HUES48 (cell line): Measurements from ENCODE around the gene C1orf159.

ENCODE experiments used
- H3K27ac ChIP-seq: one replicate; pipeline ENCODE4 v1.7.0; 2013; ENCODE audit warnings: low read depth, low read length, inconsistent platforms
- H3K27me3 ChIP-seq: 2 replicates; pipeline ENCODE4 v1.6.1; 2013; ENCODE audit warnings: mild to moderate bottlenecking, low read length; ENCODE audit not compliant: control insufficient read depth, insufficient read depth
- H3K36me3 ChIP-seq: 2 replicates; pipeline ENCODE4 v1.6.1; 2013; ENCODE audit warnings: low read length; ENCODE audit not compliant: control insufficient read depth, insufficient read depth
- H3K4me1 ChIP-seq: 2 replicates; pipeline ENCODE4 v1.6.1; 2013; ENCODE audit warnings: mild to moderate bottlenecking, low read length; ENCODE audit not compliant: control insufficient read depth, insufficient read depth
- H3K4me3 ChIP-seq: 2 replicates; pipeline ENCODE4 v1.5.1; 2013; ENCODE audit warnings: mild to moderate bottlenecking, low read depth, low read length
- H3K9ac ChIP-seq: 2 replicates; pipeline ENCODE4 v1.6.1; 2013; ENCODE audit warnings: mild to moderate bottlenecking, low read depth, low read length, moderate library complexity
- H3K9me3 ChIP-seq: 2 replicates; pipeline ENCODE4 v1.6.1; 2013; ENCODE audit warnings: low read length; ENCODE audit not compliant: control insufficient read depth, insufficient read depth

The C1orf159 gene

DNA sequence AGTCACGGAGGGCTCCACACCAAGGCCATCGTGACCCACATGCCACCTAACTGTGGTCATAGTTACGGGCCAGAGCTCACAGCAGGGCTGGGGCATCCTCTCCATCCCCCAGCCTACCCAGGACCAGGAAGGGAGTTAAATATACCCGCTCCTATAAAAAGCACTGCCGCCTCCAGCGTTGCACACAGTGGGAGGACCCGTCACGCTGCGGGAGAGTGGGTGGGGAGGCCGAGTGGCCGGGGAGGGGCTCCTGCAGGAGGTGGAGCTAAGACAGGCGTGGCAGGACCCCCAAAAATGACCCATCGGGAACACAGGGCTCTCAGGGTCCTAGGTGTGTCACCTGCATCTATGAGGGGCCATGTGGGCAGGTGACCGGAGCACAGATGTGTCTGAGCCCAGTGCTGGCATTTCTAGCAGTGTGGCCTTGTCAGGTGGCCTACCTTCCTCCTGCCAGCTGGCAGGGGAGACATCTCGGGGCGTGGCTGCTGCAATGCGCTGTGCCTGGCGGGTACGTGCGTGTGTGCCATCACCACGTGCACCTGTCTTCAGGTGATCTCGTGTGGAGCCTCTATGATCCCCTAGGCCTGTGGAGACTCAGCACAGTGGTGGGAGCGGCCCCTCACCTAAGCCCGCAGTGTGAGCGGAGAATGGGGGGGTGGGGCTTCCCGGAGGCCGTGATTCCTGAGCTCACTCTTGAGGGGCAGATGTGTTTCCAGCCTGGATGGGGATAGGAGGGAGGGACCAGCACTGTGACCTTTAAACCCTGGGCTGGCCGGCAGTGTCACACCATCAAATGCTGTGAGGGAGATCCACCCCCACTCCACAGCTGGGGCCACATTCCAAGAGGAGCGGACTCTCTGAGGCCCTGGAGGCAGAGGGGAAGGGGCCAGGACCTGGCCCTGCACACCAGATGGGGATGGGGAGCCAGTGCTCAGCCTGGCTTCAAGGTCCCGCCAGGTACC, 78.2 kb downstream of the C1orf159 start:
- H3K4me3 ChIP-seq, result no peak overlapping the region
- H3K36me3 ChIP-seq, result peaks cover 2% of the 10 kb centered on the region; the same call in 1 of the 2 replicates
- H3K4me1 ChIP-seq, result peaks cover 1% of the 10 kb centered on the region; the same call in 1 of the 2 replicates
- H3K9me3 ChIP-seq, result no peaks in the 10 kb centered on the region
- no peak overlapping the region for H3K27ac ChIP-seq
- no peak overlapping the region for H3K9ac ChIP-seq
- peaks cover 54% of the 10 kb centered on the region for H3K27me3 ChIP-seq

DNA sequence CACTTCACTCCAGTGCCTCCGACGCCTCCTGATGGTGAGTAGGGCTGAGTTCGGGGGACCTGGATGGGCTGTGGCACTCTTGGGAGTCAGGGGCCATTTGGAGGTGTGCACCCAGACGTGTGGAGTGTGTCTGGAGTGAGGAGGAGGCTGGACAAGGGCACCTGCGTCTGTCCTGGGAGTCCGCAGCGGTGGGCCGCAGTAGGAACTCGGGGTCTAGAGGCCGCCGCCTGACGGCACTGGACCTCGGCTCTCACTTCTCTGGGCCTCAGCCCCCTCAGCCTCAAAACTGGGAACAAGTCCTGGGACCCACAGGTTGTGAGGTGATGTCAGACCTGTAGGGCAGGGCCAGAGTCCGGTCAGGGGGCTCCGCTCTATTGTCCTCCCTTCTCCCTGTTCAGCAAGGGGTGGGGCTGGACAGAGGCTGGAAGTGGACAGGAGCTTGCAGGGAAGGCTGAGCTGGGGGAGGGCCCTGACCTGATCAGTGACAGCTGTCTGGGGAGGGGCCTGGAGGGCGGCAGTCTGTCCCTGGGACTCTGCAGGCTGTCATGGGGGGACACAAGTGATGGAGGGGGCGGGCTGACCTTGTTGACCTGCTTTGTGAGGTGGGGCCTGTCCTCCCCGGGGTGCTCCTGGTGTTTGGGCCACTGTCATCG, 80.5 kb downstream of the C1orf159 start:
- Histone ChIP-seq H3K4me1 (peaks cover 8% of the 10 kb centered on the region), H3K27ac (no peak overlapping the region), H3K9ac (no peak overlapping the region), H3K4me3 (no peak overlapping the region), H3K36me3 (0 out of 2 replicates have a peak, but pooled peaks cover 2% of the 10 kb centered on the region), H3K9me3 (no peaks in the 10 kb centered on the region), H3K27me3 (peaks cover 59% of the 10 kb centered on the region)

DNA sequence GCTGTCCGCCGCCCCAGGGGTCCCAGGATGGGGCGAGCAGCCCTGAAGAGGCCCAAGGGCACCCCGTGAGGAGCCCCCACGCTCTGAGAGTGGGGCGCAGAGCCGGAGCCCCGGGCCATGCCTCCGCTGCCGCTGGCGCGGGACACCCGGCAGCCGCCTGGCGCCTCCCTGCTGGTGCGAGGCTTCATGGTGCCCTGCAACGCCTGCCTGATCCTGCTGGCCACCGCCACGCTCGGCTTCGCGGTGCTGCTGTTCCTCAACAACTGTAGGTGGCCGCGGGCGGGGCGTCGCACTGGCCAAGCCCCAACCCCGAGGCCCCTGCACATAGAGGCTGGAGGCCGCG, 81.5 kb downstream of the C1orf159 start:
- no peak overlapping the region for H3K27ac ChIP-seq
- peaks cover 49% of the 10 kb centered on the region for H3K27me3 ChIP-seq
- H3K4me3 ChIP-seq, result peak overlapping the region; percentile 58
- 0 out of 2 replicates have a peak, but pooled peaks cover 2% of the 10 kb centered on the region for H3K36me3 ChIP-seq
- no peak overlapping the region for H3K9ac ChIP-seq
- H3K4me1 ChIP-seq, result peaks cover 8% of the 10 kb centered on the region
- H3K9me3 ChIP-seq, result no peaks in the 10 kb centered on the region

DNA sequence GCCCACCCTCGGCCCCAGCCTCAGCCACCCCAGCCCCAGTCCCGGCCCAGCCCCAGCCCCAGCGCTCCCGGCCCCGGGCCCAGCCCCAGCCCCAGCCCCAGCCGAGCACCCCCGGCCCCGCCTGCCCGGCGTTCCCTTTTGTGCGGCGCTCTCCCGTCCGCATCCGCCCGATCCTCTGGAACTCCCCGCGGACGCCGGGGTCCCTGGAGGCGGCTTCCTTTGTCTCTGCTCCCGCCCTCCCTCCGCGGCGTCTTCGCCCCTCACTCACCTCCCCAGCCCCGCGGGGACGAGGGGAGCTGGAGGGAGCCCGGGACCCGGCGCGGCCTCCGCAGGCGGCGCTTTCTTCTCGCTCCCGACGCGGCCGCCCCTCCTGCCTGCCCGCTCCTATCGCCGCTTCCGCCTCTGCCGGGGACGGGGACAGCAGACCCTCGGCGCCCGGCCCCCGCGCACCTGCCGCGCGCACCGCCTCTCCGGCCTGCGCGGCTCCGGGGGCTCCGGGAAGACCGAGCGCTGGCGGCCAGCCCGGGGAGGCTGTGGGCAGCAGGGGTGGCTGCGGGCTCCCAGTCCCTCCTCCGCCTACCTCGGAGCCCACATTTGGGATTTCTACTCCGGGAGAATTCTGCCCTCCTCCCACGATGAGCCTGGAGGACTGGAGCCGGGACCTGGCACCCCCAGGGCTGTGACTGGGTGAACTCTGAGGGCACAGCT, 82.0 kb downstream of the C1orf159 start:
- Histone ChIP-seq H3K36me3 (0 out of 2 replicates have a peak, but pooled peaks cover 2% of the 10 kb centered on the region), H3K27me3 (peaks cover 44% of the 10 kb centered on the region), H3K9ac (peak overlapping the region; percentile 24; the same call in 1 of the 2 replicates), H3K9me3 (no peaks in the 10 kb centered on the region), H3K27ac (no peak overlapping the region), H3K4me1 (peaks cover 8% of the 10 kb centered on the region), H3K4me3 (peak overlapping the region; percentile 58)

DNA sequence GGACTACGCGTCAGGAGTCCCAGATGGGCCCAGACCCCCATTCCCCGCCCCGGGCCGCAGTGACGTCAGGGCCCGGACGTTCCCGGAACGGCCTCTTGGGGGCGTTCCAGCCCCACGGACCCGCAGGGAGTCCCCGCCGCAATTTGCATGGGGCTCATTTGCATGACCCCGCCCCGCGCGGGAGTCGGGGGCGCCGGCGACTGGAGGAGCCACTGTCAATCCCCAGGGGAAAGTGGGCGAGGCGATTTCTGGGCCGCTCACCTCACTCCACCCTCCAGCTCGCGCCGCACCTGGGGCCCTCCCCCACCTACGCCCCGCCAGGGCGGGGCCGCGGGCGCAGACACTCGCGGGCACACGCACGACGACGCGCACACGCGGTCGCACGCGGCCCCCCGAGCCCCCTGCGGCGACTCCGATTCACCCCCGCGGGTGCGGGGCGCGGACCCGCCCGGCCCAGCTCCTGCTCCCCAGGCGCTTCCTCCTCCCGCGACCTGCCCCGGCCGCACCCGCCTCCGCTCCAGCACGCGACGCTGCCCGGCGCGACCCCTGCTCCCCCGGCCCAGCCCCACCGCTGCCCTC, 82.8 kb downstream of the C1orf159 start:
- Histone ChIP-seq H3K9me3 (no peaks in the 10 kb centered on the region), H3K36me3 (0 out of 2 replicates have a peak, but pooled peaks cover 2% of the 10 kb centered on the region), H3K4me3 (peak overlapping the region; percentile 68; the same call in 1 of the 2 replicates), H3K27me3 (peaks cover 36% of the 10 kb centered on the region), H3K4me1 (peaks cover 8% of the 10 kb centered on the region), H3K27ac (peak overlapping the region; percentile 5), H3K9ac (no peak overlapping the region)

DNA sequence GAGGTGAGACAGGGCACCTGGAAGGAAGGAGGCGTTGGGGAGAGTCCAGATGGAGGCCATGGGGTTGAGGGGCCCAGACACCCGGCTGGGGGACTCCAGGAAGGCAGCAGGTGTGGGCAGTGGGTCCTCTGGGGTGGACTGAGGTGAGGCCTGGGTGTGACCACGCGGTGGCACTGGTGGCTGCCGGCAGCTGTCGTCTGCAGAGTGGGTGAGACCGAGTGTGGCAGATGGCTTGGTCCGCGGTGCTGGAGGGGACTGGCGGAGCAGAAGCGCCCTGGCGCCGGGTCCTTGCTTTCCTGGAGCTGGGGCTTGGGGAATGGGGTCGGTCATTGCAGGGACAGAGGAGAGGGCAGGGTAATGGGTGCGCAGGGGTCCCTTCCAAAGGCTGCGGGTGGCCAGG, 83.5 kb downstream of the C1orf159 start:
- Histone ChIP-seq H3K9ac (no peak overlapping the region), H3K36me3 (0 out of 2 replicates have a peak, but pooled peaks cover 5% of the 10 kb centered on the region), H3K4me3 (peak overlapping the region; percentile 32; the same call in 1 of the 2 replicates), H3K27me3 (peaks cover 30% of the 10 kb centered on the region), H3K9me3 (no peaks in the 10 kb centered on the region), H3K27ac (peak overlapping the region; percentile 18), H3K4me1 (peaks cover 9% of the 10 kb centered on the region)
